Gastroesophageal sphincter (tissue), 4 donors: Measurements from ENCODE around the gene FLOT2. TPM values are rescaled to one million over a fixed set of nuclear protein-coding genes. Genes with fewer than 3 reads are reported as not detected.

Source experiments
- ATAC-seq: fragments of 150-250 bp; one replicate; pipeline ENCODE4 v1.9.1; 2016; ENCODE audit warnings: mild to moderate bottlenecking, moderate library complexity
- H3K27ac ChIP-seq, 4 donors: fragments of 200-600 bp; sonication (generic) in 3 of 4; 1 replicate in 3 of 4; 2 replicates in 1 of 4; pipeline ENCODE4 v1.5.1; 2016 to 2019
- H3K27me3 ChIP-seq: fragments of 200-600 bp; sonication (generic); one replicate; pipeline ENCODE4 v1.5.1; 2019
- H3K36me3 ChIP-seq, 2 donors: fragments of 200-600 bp; sonication (generic); one replicate each; pipeline ENCODE4 v1.5.1; 2019; ENCODE audit warnings: control low read depth in 1 of 2
- H3K4me1 ChIP-seq, 3 donors: fragments of 200-600 bp; sonication (generic); 1 replicate in 2 of 3; 2 replicates in 1 of 3; pipeline ENCODE4 v1.5.1; 2016 to 2019; ENCODE audit warnings: control low read depth in 2 of 3
- H3K4me3 ChIP-seq, 2 donors: fragments of 200-600 bp; sonication (generic); one replicate each; pipeline ENCODE4 v1.5.1; 2019; ENCODE audit warnings: mild to moderate bottlenecking in 1 of 2, moderate library complexity in 1 of 2
- H3K9me3 ChIP-seq, 3 donors: fragments of 200-600 bp; sonication (generic); one replicate each; pipeline ENCODE4 v1.5.1; 2017 to 2019; ENCODE audit warnings: control low read depth in 2 of 3
- CTCF ChIP-seq, 4 experiments: fragments of 200-600 bp in 2 of 4; fragments of 450-650 bp in 2 of 4; sonication (generic) in 1 of 4; IDR thresholded peaks; one replicate each; pipeline ENCODE4 v1.5.1; 2017 to 2019; ENCODE audit warnings: antibody characterized with exemption in 4 of 4, mild to moderate bottlenecking in 2 of 4, moderate library complexity in 2 of 4
- EP300 ChIP-seq: sonication (generic); formaldehyde crosslinking; IDR thresholded peaks from one replicate; pipeline ENCODE4 v1.6.1; 2017; ENCODE audit warnings: antibody characterized with exemption, mild to moderate bottlenecking
- POLR2A ChIP-seq, 2 donors: fragments of 450-650 bp; IDR thresholded peaks; one replicate each; pipeline ENCODE4 v1.6.1; 2017; ENCODE audit warnings: antibody characterized with exemption in 2 of 2, mild to moderate bottlenecking in 2 of 2, moderate library complexity in 1 of 2
- POLR2AphosphoS5 ChIP-seq: sonication (generic); formaldehyde crosslinking; IDR thresholded peaks from one replicate; pipeline ENCODE4 v1.6.1; 2017; ENCODE audit warnings: antibody characterized with exemption
- WGBS, 2 donors: methylation state at CpG; one replicate each; pipeline ENCODE4 v1.1.5; 2018; ENCODE audit warnings: low coverage in 1 of 2; 5-methylcytosine and 5-hydroxymethylcytosine counted together
- total RNA-seq, 4 donors: library from RNA; depleted of rRNA; stranded (reverse); fragments of >200 nt; gene quantifications; one replicate each; pipeline ENCODE4 v1.1.0, GENCODE V29; 2016

Gene FLOT2
- total RNA-seq, 4 donors from 2014 or later, result 71.6 to 107 (median 91.2) TPM

- no peak for TF ChIP-seq POLR2AphosphoS5
- Histone ChIP-seq H3K27ac (no peak overlapping the region), H3K27me3 (no peaks in the 10 kb centered on the region), H3K4me3 (no peak overlapping the region), H3K36me3 (no peaks in the 10 kb centered on the region), H3K9me3 (no peaks in the 10 kb centered on the region), H3K4me1 (peaks cover 20 to 97% (median 64%) of the 10 kb centered on the region in 3 donors)
- 78 to 92% methylated on average over 2 of the region's 2 CpGs for WGBS, 2 donors
- ATAC-seq, result no peak
These were observed 45.4 kb upstream of the FLOT2 start for GRCh38 chr17:28942925-28943324.

- no peak overlapping the region for H3K4me3 ChIP-seq
- H3K4me1 ChIP-seq, result peaks cover 23 to 97% (median 65%) of the 10 kb centered on the region in 3 donors
- H3K36me3 ChIP-seq, result no peaks in the 10 kb centered on the region
- ATAC-seq, result no peak
- TF ChIP-seq POLR2A (IDR thresholded peaks at IDR 0.05) (no peak), CTCF (IDR thresholded peaks at IDR 0.05) (no peak), POLR2AphosphoS5 (no peak), EP300 (no peak)
- peak overlapping the region in 1 of 4 donors; percentile 9 for H3K27ac ChIP-seq
- H3K27me3 ChIP-seq, result no peaks in the 10 kb centered on the region
- no peaks in the 10 kb centered on the region for H3K9me3 ChIP-seq
- WGBS, 2 donors, result 73 to 91% methylated on average over 1 of the region's 1 CpG
These were observed 43.7 kb upstream of the FLOT2 start for GRCh38 chr17:28941251-28941650.

GRCh38 chr17:28940675-28941074, 43.1 kb upstream of the FLOT2 start:
- Histone ChIP-seq H3K4me3 (no peak overlapping the region), H3K27ac (no peak overlapping the region), H3K4me1 (peaks cover 21 to 97% (median 62%) of the 10 kb centered on the region in 3 donors), H3K36me3 (no peaks in the 10 kb centered on the region), H3K9me3 (no peaks in the 10 kb centered on the region), H3K27me3 (no peaks in the 10 kb centered on the region)
- WGBS, 2 donors, result 0 to 64% methylated on average over 1 to 2 of the region's 3 CpGs
- no peak for ATAC-seq
- no peak for TF ChIP-seq POLR2A (IDR thresholded peaks at IDR 0.05)
- TF ChIP-seq CTCF (IDR thresholded peaks at IDR 0.05), result no peak
- no peak for TF ChIP-seq EP300
- no peak for TF ChIP-seq POLR2AphosphoS5

GRCh38 chr17:28940142-28940541, 42.6 kb upstream of the FLOT2 start:
- Histone ChIP-seq H3K36me3 (no peaks in the 10 kb centered on the region), H3K27ac (peak overlapping the region in 1 of 4 donors; percentile 20), H3K27me3 (no peaks in the 10 kb centered on the region), H3K4me3 (no peak overlapping the region), H3K9me3 (no peaks in the 10 kb centered on the region), H3K4me1 (peaks cover 21 to 97% (median 62%) of the 10 kb centered on the region in 3 donors)
- TF ChIP-seq POLR2AphosphoS5, result no peak
- no peak for TF ChIP-seq EP300
- TF ChIP-seq POLR2A (IDR thresholded peaks at IDR 0.05), result no peak
- TF ChIP-seq CTCF (IDR thresholded peaks at IDR 0.05), result no peak
- WGBS, 2 donors, result 35 to 46% methylated on average over 3 of the region's 3 CpGs
- ATAC-seq, result no peak

GRCh38 chr17:28938552-28938951, 41.0 kb upstream of the FLOT2 start:
- peaks cover 21 to 94% (median 52%) of the 10 kb centered on the region in 3 donors for H3K4me1 ChIP-seq
- no peak for ATAC-seq

More at GRCh38 chr17:28938552-28938951, 41.0 kb upstream of the FLOT2 start:
- H3K27me3 ChIP-seq, result no peaks in the 10 kb centered on the region
- no peaks in the 10 kb centered on the region for H3K9me3 ChIP-seq
- H3K36me3 ChIP-seq, result no peaks in the 10 kb centered on the region
- no peak for TF ChIP-seq EP300
- TF ChIP-seq POLR2A (IDR thresholded peaks at IDR 0.05), result no peak
- TF ChIP-seq POLR2AphosphoS5, result no peak
- TF ChIP-seq CTCF (IDR thresholded peaks at IDR 0.05), result no peak
- peak overlapping the region in 1 of 4 donors; percentile 33 for H3K27ac ChIP-seq
- H3K4me3 ChIP-seq, result no peak overlapping the region
